A673 (cell line): ENCODE measurements around the gene PI3. TPM values are rescaled to one million over a fixed set of nuclear protein-coding genes. Genes with fewer than 3 reads are reported as not detected.

Experiments
- BruUV-seq: library from RNA; stranded (reverse); fragments of 400-500 nt; replicated peaks from 2 replicates; lab custom pipeline; 2021; lab: Mats Ljungman, UMichigan
- CTCF ChIA-PET: fragments of 300-600 bp; sonication (Branson Sonifier 250); formaldehyde crosslinking; loops from one replicate; lab custom pipeline; 2022; ENCODE audit warnings: antibody characterized with exemption; lab: Charles Lee
- POLR2A ChIA-PET: fragments of 300-600 bp; sonication (Branson Sonifier 250); formaldehyde crosslinking; loops from one replicate; lab custom pipeline; 2022; ENCODE audit warnings: antibody characterized with exemption; ENCODE audit not compliant: low non-redundant PET; lab: Charles Lee
- DNase-seq: peaks from one replicate; pipeline ENCODE4 v3.0.0-alpha.2; 2015; ENCODE audit warnings: low spot score
- H3K27ac ChIP-seq: fragments of 200-600 bp; sonication (generic); 2 replicates; pipeline ENCODE4 v1.5.1; 2016; ENCODE audit warnings: mixed run types, low read depth, mild to moderate bottlenecking, mixed read lengths, antibody characterized with exemption, low read length; ENCODE audit not compliant: poor library complexity, severe bottlenecking
- H3K27me3 ChIP-seq: fragments of 200-600 bp; sonication (generic); replicated peaks from 2 replicates; pipeline ENCODE4 v1.6.1; 2017; ENCODE audit warnings: mixed run types, low read depth, mild to moderate bottlenecking, mixed read lengths, antibody characterized with exemption, low read length; ENCODE audit not compliant: insufficient read depth, poor library complexity
- H3K36me3 ChIP-seq: fragments of 200-600 bp; sonication (generic); 2 replicates; pipeline ENCODE4 v1.6.1; 2016; ENCODE audit warnings: mixed run types, mild to moderate bottlenecking, mixed read lengths, antibody characterized with exemption, low read length; ENCODE audit not compliant: insufficient read depth, poor library complexity, severe bottlenecking
- H3K4me1 ChIP-seq: fragments of 200-600 bp; sonication (generic); 2 replicates; pipeline ENCODE4 v1.6.1; 2017; ENCODE audit warnings: mixed run types, mild to moderate bottlenecking, mixed read lengths, antibody characterized with exemption, low read length; ENCODE audit not compliant: insufficient read depth, poor library complexity, severe bottlenecking
- H3K4me3 ChIP-seq: fragments of 200-600 bp; sonication (generic); 2 replicates; pipeline ENCODE4 v1.5.1; 2016; ENCODE audit warnings: low read depth, mixed run types, mild to moderate bottlenecking, mixed read lengths, low read length; ENCODE audit not compliant: poor library complexity, severe bottlenecking
- H3K9me3 ChIP-seq: fragments of 200-600 bp; sonication (generic); 2 replicates; pipeline ENCODE4 v1.6.1; 2016; ENCODE audit warnings: mixed run types, low read depth, mild to moderate bottlenecking, mixed read lengths, antibody characterized with exemption, low read length; ENCODE audit not compliant: poor library complexity, severe bottlenecking
- EZH2 ChIP-seq: fragments of 200-600 bp; sonication (generic); IDR thresholded peaks from 2 replicates; pipeline ENCODE4 v1.6.1; 2017; ENCODE audit warnings: borderline replicate concordance, low read depth, mild to moderate bottlenecking, mixed read lengths, antibody characterized with exemption, low read length; ENCODE audit not compliant: poor library complexity, severe bottlenecking
- intact Hi-C: fragments of 100-400 bp; cut with micrococcal nuclease; formaldehyde crosslinking; loops from one replicate; pipeline ENCODE4 v1.10.0; 2022; ENCODE audit not compliant: unreplicated experiment
- total RNA-seq: library from RNA; stranded (reverse); gene quantifications from 2 replicates; pipeline ENCODE4 v1.2.3, GENCODE V29; 2021
- TF ChIP-seq, protein P1 (sequence below): fragments of 300-800, 200-600 bp; sonication (generic); conservative IDR thresholded peaks from 2 replicates; pipeline ENCODE4 v1.5.1; 2017; ENCODE audit warnings: low read depth, mild to moderate bottlenecking, antibody characterized with exemption, low read length, moderate library complexity, mixed read lengths

PI3 gene
- total RNA-seq, 1 experiment from 2014 or later, result not detected

DNA sequence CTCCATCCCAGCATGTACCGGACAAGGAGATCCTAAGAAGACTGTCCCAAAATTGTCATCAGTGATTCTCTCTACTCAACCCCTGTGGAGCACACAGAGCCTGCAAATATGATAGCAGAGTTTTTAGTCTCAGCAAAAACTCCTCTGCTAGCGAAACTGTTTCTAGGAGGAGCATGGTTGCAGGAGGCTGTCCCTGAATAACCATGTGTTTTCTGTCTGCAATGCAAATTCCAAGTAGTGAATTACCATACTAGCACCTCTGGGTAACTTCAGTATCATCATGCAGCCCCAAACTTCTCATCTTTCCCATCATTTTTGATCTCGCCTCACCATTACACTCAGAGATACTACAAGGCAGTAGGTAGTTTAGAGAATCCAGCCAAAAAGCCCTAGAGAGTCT lies 25.6 kb upstream of the PI3 start:
- POLR2A ChIA-PET, result no interaction called here
- TF ChIP-seq, protein P1, sequence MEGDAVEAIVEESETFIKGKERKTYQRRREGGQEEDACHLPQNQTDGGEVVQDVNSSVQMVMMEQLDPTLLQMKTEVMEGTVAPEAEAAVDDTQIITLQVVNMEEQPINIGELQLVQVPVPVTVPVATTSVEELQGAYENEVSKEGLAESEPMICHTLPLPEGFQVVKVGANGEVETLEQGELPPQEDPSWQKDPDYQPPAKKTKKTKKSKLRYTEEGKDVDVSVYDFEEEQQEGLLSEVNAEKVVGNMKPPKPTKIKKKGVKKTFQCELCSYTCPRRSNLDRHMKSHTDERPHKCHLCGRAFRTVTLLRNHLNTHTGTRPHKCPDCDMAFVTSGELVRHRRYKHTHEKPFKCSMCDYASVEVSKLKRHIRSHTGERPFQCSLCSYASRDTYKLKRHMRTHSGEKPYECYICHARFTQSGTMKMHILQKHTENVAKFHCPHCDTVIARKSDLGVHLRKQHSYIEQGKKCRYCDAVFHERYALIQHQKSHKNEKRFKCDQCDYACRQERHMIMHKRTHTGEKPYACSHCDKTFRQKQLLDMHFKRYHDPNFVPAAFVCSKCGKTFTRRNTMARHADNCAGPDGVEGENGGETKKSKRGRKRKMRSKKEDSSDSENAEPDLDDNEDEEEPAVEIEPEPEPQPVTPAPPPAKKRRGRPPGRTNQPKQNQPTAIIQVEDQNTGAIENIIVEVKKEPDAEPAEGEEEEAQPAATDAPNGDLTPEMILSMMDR, result no peak
- TF ChIP-seq EZH2, result no peak
- H3K9me3 ChIP-seq, result no peaks in the 10 kb centered on the region
- no peak for DNase-seq
- peaks cover 25% of the 10 kb centered on the region for H3K27me3 ChIP-seq
- CTCF ChIA-PET, result no interaction called here
- H3K27ac ChIP-seq, result no peak overlapping the region
- H3K4me1 ChIP-seq, result no peaks in the 10 kb centered on the region
- no TSS peak for BruUV-seq
- H3K4me3 ChIP-seq, result no peak overlapping the region
- H3K36me3 ChIP-seq, result no peaks in the 10 kb centered on the region
- intact Hi-C loops, result no loop called here

DNA sequence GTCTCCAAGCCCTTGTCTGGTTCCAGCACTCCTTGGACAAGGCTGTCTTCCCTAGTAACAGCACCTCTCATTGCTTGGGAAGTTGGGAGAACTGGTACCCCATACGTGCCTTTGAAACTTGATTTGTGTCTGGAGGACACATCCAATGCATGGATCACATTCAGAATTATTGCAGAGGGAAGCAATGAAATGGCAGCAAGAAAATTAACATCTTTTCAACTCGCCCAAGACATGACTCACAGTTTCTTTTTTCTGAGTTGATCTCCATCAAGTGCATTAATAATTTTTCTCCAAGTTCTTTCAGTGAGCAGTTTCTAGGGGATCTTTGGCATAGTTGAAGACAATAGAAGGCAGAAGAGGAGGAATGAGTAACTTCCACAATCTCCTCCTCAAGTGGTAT lies 22.3 kb upstream of the PI3 start:
- Histone ChIP-seq H3K4me1 (peaks cover 1% of the 10 kb centered on the region), H3K4me3 (no peak overlapping the region), H3K27me3 (no peaks in the 10 kb centered on the region), H3K9me3 (no peaks in the 10 kb centered on the region), H3K27ac (no peak overlapping the region), H3K36me3 (no peaks in the 10 kb centered on the region)
- DNase-seq, result no peak
- CTCF ChIA-PET, result no interaction called here
- BruUV-seq, result no TSS peak
- TF ChIP-seq, protein P1, result no peak
- TF ChIP-seq EZH2, result no peak
- intact Hi-C loops, result no loop called here
- POLR2A ChIA-PET, result no interaction called here

DNA sequence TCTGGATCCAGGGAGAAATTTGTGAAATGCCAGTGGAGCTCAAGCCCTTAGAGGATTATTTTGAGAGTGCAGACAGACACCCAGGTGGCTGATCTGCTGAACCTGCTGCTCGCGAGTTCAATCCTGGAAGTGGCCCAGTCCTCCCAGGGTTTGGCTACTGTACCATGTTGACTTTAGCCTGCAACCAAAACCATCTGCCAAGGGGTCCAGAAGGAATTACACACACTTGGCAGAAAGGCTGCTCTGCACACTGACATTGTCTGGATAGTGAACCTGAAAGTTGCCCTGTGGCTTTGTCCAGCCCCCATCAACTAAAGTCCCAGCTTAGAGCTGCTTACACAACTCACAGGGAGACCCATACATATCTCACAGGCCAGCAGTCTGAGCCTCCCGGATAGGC lies 21.6 kb upstream of the PI3 start:
- Histone ChIP-seq H3K36me3 (no peaks in the 10 kb centered on the region), H3K4me1 (peaks cover 7% of the 10 kb centered on the region), H3K9me3 (no peaks in the 10 kb centered on the region), H3K27me3 (no peaks in the 10 kb centered on the region), H3K4me3 (no peak overlapping the region), H3K27ac (no peak overlapping the region)
- no TSS peak for BruUV-seq
- POLR2A ChIA-PET, result no interaction called here
- TF ChIP-seq, protein P1, result no peak
- no peak for TF ChIP-seq EZH2
- DNase-seq, result no peak
- CTCF ChIA-PET, result no interaction called here
- intact Hi-C loops, result no loop called here
